Uterus (tissue), 4 donors: ENCODE data around the gene CCDC127. TPM values are rescaled to one million over a fixed set of nuclear protein-coding genes. Genes with fewer than 3 reads are reported as not detected.

Experiments
- DNase-seq, 2 donors: peaks; one replicate each; pipeline ENCODE4 v3.0.0-alpha.2; 2019 to 2020
- H3K27ac ChIP-seq, 2 donors: fragments of 200-600 bp; sonication (generic); 1 replicate in 1 of 2; 2 replicates in 1 of 2; pipeline ENCODE4 v1.5.1; 2016 to 2018
- H3K27me3 ChIP-seq, 2 donors: fragments of 200-600 bp; sonication (generic); one replicate each; pipeline ENCODE4 v1.5.1; 2018 to 2019; ENCODE audit warnings: control low read depth in 1 of 2
- H3K36me3 ChIP-seq, 2 donors: fragments of 200-600 bp; sonication (generic); one replicate each; pipeline ENCODE4 v1.5.1; 2019; ENCODE audit warnings: control low read depth in 1 of 2
- H3K4me1 ChIP-seq, 2 donors: fragments of 200-600 bp; sonication (generic); one replicate each; pipeline ENCODE4 v1.5.1; 2018 to 2019; ENCODE audit warnings: control low read depth in 1 of 2
- H3K4me3 ChIP-seq, 2 donors: fragments of 200-600 bp; sonication (generic); 1 replicate in 1 of 2; 2 replicates in 1 of 2; pipeline ENCODE4 v1.5.1; 2018 to 2019; ENCODE audit warnings: mild to moderate bottlenecking in 1 of 2
- H3K9me3 ChIP-seq, 2 donors: fragments of 200-600 bp; sonication (generic); one replicate each; pipeline ENCODE4 v1.5.1; 2019; ENCODE audit warnings: control low read depth in 1 of 2
- CTCF ChIP-seq, 4 experiments: fragments of 200-600 bp in 2 of 4; fragments of 450-650 bp in 2 of 4; sonication (generic) in 2 of 4; IDR thresholded peaks; one replicate each; pipeline ENCODE4 v1.5.1; 2016 to 2019; ENCODE audit warnings: antibody characterized with exemption in 4 of 4, mild to moderate bottlenecking in 2 of 4, moderate library complexity in 1 of 4
- POLR2A ChIP-seq, 2 donors: fragments of 450-650 bp; IDR thresholded peaks; one replicate each; pipeline ENCODE4 v1.6.1; 2016; ENCODE audit warnings: antibody characterized with exemption in 2 of 2, mild to moderate bottlenecking in 1 of 2, moderate library complexity in 1 of 2
- intact Hi-C: fragments of 100-400 bp; cut with DNase I; formaldehyde crosslinking; loops from one replicate; pipeline ENCODE4 v1.15.1; 2023; ENCODE audit warnings: low total_unique reads
- total RNA-seq, 4 donors: library from RNA; depleted of rRNA in 3 of 4; stranded (reverse); fragments of >200 nt in 3 of 4; gene quantifications; one replicate each; pipeline versions ENCODE4 v1.1.0 to v1.2.4, GENCODE V29; 2014 to 2023
- donor health status: DM: yes; HTN: yes; CAD: no.

The CCDC127 gene
- total RNA-seq, 4 donors from 2014 or later = 2.6 to 10.2 (median 6.0) TPM

- no peak within 1 kb of the TSS for H3K4me3 ChIP-seq
- no peaks in the 10 kb centered on the region for H3K27me3 ChIP-seq
Measured at GRCh38 chr5:191036-191948, 26.7 kb downstream of the CCDC127 start, which contains the start of gene LRRC14B. Gene LRRC14B, plus strand, starts transcription at chr5:191495. Its CDS starts 44 bp downstream, at chr5:191539.

GRCh38 chr5:190366-191035 is 27.5 kb downstream of the CCDC127 start:
- Histone ChIP-seq H3K4me1 (peaks cover 0 to 4% of the 10 kb centered on the region in 2 donors), H3K9me3 (no peaks in the 10 kb centered on the region), H3K27me3 (no peaks in the 10 kb centered on the region), H3K4me3 (no peak overlapping the region), H3K27ac (no peak overlapping the region), H3K36me3 (no peaks in the 10 kb centered on the region)
- TF ChIP-seq CTCF (IDR thresholded peaks at IDR 0.05) (no peak), POLR2A (IDR thresholded peaks at IDR 0.05) (no peak)
- no peak for DNase-seq
- intact Hi-C loops = no loop called here

More at GRCh38 chr5:191036-191948, 26.7 kb downstream of the CCDC127 start, which contains the start of gene LRRC14B:
- no peak within 1 kb of the TSS for H3K27ac ChIP-seq
- peaks cover 0 to 4% of the 10 kb centered on the region in 2 donors for H3K4me1 ChIP-seq
- no peaks in the 10 kb centered on the region for H3K9me3 ChIP-seq
- no peak for DNase-seq
- no peaks in the 10 kb centered on the region for H3K36me3 ChIP-seq
- TF ChIP-seq POLR2A (IDR thresholded peaks at IDR 0.05) (no peak), CTCF (IDR thresholded peaks at IDR 0.05) (no peak)
- intact Hi-C loops = no loop called here

GRCh38 chr5:189976-190365 is 28.0 kb downstream of the CCDC127 start:
- Histone ChIP-seq H3K4me1 (peaks cover 0 to 4% of the 10 kb centered on the region in 2 donors), H3K36me3 (no peaks in the 10 kb centered on the region), H3K4me3 (no peak overlapping the region), H3K9me3 (no peaks in the 10 kb centered on the region), H3K27me3 (no peaks in the 10 kb centered on the region), H3K27ac (no peak overlapping the region)
- no peak for DNase-seq
- intact Hi-C loops = no loop called here
- no peak for TF ChIP-seq POLR2A (IDR thresholded peaks at IDR 0.05)
- TF ChIP-seq CTCF (IDR thresholded peaks at IDR 0.05) = no peak

GRCh38 chr5:189486-189885 is 28.5 kb downstream of the CCDC127 start:
- Histone ChIP-seq H3K36me3 (no peaks in the 10 kb centered on the region), H3K9me3 (no peaks in the 10 kb centered on the region), H3K4me1 (peaks cover 0 to 4% of the 10 kb centered on the region in 2 donors), H3K27me3 (no peaks in the 10 kb centered on the region), H3K27ac (no peak overlapping the region), H3K4me3 (no peak overlapping the region)
- TF ChIP-seq POLR2A (IDR thresholded peaks at IDR 0.05) (no peak), CTCF (IDR thresholded peaks at IDR 0.05) (no peak)
- no peak for DNase-seq
- intact Hi-C loops = no loop called here
